ENCODE results near the gene KDR.

KDR gene

DNA sequence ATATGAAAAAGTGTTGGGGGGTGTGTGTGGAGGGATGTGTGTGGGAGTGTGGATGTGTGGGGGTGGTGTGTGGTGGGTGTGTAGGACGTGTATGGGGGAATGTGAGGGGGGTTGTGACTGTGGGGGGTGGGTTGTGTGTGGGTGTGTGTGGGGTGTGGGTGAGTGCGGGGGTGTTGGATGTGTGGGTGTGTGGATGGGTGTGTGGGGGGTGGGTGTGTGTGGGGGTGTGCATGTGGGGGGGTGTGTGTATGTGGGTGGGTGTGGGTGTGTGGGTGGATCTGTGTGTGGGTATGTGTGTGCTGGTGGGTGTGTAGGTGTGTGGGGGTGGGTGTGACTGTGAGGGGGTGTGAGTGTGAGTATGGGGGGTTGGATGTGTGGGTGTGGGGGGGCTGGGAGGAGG lies 47.8 kb downstream of the KDR start:
- DNase-seq = no peak

DNA sequence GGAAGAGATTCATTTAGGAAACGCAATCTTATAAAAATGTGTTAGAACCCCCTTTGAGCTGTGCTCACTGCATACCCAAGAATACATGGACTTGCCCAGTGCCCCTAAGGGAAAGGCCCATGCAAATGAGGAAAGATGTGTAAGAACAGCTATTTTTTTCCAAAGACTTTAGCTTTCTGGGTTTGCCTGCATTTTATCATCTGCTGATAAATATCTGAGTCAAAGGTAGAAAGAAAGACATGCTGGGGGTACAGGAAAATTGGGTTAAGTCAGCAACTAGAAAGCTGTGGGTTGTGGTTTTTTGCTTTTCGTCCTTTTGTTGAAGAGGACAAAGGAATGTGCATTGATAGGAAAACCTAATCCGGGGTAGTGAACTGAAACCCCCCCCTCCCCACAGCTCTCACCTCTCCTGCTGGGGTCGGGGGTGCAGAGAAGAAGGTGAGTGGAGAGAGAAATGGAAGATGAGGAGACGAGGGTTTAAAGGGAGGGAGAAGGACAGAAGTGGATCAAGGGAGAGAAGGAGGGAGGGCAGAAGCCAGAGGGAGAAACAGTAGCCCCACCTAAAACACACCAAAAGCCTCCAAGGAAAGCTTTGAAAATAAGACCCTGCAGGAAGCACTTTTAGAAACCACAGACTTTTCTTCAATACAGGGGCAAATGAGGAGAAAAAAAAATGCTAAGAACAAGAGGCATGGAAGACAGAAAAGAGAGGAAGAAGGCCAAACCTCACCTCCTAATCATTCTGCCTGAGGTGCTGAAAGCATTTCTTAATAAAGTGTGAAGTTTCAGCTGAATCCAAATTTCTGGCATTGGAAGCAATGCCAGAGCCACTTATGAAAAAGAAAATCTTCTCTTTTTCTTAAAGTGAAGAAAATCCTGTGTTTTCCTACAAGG lies 49.3 kb downstream of the KDR start:
- DNase-seq = no peak

DNA sequence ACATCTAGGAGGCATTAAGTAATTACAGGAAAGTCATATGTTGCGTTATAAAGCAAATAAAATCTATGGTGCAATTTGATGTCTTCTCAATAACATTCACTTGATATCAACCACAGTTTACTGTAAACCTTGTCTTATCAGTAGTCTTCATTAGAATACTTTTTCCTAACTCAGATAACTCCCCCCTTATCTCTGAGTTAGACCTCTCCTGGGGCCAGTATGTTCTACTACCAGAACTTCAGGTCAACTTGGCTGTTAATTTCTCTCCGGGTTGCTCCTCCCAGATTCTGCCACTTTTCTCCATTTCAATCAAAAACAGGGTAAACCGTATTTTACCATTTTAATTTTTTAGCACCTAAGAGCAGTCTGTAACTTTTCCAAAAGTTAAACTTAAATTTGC lies 50.0 kb downstream of the KDR start:
- no peak for DNase-seq

DNA sequence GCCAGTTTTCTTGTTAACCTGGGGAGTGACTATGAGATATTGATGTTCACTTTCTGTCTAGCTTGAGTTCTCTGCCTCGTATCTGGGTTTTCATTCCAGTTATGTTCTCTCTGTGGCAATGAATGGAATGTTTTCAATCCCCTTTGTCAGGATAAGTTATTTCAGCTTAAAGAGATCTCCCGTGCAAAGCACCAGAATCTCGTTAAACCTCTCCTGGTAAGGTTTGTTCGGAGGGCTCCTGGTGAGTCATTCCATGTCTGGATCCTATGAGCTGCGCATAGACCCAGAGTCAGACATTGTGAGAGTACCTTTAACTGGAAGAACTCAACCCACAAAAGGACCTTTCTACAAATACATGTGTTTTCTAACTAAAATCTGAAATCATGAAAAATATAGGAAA lies 51.0 kb downstream of the KDR start:
- no peak for DNase-seq

DNA sequence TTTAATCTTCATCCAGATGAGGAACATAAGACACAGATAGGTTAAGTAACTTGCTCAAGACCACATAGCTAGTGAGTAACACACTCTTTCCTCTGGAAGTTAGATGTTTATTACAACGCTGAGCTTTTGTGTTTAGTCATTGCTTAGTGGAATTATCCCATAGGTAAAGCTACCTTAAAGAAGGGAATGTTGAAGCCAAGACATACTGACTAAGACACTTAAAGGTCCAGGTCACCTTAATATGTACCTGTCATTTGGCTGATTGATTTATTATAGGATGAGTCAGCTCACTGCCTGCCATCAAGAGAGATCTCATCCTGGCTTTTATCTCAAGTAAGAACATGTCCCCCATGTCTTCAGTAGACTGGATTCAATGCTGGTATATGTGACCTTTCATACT lies 53.4 kb downstream of the KDR start:
- no peak for DNase-seq

DNA sequence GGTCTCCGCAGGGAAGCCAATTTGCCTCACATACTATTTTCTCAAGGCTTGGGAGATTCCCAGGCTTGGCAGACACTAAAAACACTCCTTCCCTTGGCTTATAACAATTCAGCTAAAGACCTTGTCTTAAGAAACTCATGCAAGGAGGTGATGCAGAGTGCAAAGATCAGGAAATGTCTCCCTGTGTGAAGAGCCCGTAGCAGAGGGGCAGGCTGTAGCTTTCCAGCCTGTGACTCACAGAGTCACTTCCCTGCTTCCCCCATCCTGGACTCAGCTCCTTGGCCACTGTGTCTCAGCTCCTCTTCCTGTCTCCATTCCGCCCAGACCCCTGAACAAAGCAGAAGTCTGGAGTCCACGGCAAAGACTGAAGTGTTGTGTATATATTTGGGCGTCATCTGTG lies 56.1 kb downstream of the KDR start:
- DNase-seq = no peak

DNA sequence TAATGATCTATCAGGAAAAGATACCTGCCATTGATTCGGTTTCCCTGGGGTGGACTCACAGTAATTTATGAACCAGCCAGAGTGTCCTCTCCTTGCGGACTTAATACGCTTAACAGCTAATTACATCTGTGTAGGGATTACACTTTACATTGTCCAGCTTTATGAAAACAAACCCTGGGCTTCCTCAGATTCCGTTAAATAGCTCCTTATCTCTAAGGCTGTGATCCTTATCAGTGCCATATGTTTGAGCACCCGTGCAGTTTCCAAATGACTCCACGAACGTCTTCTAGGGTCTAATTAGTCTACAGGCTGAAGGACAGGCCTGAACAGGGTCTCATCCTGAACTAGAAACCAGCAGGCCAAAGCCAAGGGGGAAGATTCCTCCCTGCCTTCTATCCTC lies 56.9 kb downstream of the KDR start:
- DNase-seq = no peak

DNA sequence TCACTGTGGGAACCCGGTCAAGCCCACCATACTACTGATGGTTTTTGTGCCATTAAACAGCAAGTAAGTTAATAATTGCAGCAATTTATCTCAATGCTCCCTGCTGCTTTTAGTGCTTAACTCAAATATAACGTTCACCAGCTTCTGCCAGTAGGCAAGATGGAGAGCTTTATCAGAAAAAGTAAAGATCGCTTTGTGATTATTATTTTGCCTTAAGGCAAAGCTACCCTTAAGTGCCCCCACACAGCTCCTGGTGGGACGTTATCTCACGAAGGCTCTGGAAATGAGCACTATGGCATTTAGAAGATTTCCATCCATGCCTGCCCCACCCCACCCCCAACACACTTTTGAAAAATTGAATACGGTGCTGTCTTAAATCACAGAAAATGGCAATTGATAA lies 59.4 kb downstream of the KDR start:
- no peak for DNase-seq

DNA sequence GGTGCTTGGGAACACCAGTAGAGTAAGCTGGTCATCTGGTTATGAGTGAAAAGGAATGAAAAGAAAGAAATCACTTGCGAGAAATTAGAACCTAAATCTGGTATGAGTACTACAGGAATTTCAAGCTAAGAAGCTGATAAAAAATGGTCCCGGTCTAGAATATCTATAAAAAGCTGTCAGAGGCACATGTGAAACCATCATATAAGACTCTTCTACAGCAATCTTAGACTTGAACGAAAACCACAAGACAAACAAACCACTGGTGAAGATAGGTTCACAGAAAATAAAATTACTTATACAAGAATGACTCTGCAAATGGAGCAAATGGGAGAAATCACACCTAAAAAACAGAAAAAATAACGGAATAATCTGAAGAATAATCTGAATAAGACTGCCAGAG lies 69.9 kb downstream of the KDR start:
- DNase-seq = no peak

DNA sequence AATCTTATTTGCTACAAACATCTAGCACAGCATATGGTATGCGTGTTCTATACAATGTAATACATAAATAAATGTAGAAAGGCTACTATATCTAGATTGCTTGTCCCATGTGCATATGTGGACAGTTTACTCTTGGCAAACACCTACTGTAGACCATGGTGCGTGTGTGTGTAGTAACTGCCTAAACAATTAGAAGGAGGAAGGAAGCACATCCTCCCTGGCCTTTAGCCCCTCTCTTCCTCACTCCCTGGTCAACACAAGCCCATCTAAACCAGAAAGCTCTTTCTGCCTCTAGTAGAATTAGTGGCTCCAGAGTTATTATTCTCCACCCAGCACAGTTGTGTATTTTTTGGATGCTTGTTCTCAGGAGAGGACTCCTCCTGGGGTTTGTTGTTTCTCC lies 73.9 kb downstream of the KDR start:
- DNase-seq = no peak

DNA sequence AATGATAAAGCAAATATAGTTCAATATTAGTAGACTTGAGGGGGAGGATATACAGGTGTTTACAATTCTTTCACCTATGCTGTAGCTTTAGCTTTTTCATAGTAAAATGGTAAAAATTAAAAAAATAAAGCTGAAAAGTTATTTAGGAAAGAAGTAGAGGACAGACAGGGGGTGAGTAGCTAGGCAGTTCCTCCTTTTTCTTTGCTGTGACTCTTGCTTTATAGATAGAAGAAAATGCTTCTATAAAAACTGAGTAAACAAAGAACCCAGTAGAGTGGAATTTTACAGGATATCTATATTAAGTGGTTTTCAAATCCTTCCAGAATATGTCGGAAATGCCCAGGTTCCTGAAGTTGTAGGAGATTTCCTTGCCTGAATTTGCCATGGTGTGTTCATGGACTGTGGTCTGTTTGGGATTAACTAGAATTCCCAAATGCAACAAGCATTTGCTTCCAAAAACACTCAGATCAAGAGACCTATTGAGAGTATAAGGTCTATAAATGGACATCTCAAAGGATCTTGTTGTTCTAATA lies 74.9 kb downstream of the KDR start:
- DNase-seq = no peak

DNA sequence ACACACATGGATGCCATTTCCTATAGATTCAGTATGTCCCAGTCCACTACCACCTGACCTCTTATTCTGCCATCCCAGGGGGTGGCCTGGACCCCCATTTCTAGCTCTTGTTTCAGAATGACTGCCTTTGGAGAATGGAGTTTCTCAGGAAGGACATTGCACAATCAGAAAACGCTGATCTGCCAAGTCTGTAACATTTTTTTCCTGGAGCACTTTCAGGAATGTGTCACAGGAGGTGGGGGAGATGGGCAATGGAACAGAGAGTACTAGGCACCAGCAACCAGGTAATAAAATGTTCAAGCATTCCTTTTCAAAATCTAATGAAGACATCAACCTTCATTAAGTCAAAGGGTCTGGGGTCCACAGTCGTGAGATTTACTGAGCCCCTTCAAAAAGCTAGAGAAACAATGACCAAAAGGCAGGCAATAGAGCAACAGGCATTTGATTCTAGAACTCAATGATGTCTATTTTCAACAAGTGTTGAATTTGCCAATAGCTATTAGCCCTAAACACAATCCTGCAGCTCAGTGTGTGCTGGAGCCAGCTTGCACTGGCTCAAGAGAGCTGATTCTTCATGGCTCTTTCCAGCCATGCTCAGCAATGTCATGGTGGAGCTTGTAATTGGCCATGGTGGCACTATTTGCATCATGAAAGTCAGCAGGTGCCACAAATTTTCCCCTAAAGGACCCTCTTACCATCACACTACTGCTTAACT lies 87.1 kb downstream of the KDR start:
- DNase-seq = no peak

DNA sequence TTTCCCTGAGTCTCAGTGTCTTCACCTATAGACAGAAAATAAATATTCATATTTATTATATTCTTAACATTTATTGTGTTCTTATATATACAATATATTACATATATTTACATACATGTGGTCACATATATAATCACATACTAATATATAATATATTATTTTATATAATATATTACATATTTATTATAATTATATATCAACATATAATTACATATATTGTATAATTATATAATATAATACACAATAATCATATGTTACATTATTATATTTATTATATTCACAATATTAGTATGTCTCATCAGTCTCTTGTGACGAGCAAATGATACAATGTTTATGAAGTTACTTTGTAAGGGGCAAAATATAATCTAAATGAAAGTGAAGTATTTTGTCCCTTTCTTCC lies 87.7 kb downstream of the KDR start:
- no peak for DNase-seq

DNA sequence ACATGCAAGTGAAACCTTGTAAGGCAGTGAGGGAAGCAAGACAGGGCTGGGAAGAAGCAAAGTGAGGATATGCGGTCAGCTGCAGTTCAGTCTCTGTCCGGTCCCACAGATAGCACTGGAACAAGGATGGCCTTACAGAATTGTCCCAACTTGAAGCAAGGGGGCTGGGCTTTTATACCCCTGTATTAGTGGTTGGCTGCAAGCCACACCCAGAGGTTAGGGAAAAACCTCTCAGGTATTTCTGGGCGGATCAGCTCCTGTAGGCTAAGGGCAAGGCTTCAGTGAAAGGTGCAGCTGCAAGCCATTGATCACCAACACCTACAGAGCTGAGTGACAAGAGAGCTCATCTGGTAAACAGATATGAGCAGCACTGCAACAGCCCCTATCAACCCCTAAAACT lies 89.0 kb downstream of the KDR start:
- DNase-seq = no peak

DNA sequence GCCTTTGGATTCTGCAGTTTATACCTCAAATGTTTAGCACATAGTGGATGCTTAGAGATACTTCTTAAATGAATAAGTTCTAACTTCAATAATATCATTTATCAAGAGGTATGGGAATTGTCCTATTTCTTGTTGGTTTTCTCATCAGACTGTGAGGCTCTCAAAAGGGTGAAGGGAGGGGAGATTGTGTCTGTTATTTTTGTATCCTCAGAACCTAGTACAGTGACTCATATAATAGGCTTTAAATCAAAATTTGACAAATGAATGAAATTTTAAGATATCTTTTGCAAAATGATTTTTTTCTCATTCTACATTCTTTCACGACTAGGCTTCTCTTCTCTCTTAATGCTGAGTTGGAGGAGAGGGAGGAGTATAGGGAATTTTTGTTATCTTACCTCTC lies 89.5 kb downstream of the KDR start:
- no peak for DNase-seq

DNA sequence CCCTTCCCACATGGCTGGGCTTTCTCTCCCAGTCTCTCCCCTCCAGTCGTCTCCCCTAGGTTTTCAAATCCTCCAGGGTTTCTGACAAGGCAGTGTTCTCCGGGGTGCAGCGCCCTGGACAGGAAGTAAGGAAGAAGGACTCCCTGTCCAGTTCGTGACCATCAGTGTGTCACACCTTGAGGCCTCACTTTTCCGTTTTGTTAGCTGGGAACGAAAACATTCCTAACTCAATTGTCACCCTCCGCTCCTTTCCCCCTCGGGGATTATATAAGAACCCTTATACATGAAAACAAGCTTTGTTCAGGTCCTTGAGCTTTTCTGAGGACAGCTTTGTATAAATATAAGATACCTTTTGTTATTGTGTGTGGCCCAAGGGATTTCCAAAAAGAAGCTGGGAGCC lies 92.1 kb downstream of the KDR start:
- DNase-seq = no peak

DNA sequence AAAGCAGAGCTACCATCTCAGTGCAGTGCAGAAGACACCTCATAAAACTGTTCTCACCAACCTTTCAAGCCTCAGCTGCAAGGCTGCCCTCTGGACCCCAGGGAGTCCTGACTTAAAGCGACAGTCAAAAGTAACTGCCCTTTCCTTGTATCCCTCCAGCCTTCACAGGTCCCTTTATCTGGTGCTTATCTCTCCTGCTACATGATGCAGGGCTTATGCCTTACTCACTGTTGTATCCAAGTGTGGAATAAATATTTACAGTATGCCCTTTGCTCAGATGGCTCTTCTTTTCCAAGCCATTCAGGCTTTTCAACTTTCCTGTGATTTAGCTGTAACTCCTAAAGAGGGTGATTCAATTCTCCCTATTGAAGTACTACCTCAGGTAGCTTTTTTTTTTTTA lies 92.6 kb downstream of the KDR start:
- no peak for DNase-seq

DNA sequence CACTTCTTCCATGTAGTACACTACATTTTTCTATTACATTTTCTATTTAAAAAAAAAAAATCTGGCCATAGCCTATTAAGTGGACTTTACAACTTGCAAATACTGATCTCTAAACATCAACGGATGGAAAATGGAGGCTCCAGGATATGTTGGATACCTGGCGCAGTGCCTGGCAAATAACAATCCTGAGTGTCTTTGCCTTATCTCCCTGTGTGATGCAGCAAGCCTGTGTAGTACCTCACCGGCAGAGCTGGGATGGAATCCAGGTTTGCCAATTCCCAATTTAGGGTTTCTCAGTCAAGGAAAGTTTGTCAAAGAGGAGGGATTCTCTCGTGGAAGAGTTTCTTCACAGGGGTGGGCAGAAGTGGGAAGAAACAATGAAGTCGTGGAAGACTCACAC lies 93.2 kb downstream of the KDR start:
- no peak for DNase-seq

DNA sequence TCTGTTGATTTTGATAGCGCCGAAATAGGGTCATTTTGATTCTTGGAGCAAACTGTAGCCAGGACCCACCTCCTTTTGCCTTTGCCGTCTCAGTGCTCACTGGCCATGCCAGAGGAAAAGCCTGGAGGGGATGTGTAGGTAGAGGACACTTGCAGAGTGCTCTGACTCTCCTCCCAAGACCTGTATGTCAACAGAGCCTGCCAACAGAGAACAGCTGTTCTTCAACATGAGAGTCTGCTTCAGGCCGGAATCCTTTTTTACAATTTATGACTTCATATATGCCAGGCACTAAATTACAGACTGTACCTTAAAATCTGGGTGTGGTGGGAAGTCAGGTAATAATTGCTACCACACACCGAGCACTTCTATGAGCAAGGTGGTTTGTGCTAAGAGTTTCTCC lies 94.2 kb downstream of the KDR start:
- no peak for DNase-seq

DNA sequence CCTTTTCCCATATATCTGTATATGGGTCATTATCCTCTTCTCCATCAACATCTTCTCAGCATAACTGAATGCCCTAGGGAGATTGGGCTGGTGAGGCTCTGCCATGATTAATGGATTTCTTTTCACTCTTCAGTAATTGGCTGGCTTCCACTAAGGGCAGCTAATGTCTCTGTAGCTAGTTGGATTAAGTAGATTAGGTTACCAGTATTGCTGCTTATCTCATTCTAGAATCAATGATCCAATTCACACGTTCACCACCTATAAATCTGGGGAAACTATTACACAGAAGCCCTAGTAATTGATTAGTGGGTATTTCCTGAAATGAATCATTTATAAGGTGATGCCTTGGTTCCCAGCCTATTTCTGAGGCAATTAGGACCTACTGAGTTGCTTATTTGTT lies 94.8 kb downstream of the KDR start:
- no peak for DNase-seq

DNA sequence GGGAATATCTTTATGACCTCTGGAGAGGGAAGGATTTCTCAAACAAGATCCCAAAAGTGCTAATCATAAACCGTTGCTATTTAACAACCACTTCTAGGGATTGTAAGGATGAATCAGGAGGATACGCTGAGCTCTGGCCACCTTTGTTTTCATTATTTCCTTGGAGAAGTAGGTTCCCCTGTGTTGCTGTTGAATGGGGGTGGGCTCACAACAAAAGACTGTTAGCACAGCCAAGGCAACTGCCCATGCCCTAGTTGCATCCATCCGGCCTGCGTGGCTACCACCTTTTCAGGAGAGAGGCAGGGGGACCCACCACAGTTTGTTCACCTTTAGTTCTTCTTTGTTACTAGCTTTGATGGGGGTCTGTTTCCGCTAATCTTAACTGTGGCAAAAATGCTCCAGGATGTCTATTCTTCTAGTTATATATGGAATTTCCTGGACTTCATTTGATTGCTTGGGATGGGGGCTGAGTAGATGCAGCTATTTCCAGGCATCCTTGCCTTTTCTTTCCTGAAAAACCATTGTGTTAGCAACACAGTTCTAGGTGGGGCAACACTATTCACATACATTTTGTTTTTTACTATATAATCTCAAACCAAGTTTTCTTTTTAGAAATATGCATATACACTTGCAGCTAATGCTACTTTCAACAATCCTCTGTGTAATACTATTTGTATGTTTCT lies 95.4 kb downstream of the KDR start:
- no peak for DNase-seq

DNA sequence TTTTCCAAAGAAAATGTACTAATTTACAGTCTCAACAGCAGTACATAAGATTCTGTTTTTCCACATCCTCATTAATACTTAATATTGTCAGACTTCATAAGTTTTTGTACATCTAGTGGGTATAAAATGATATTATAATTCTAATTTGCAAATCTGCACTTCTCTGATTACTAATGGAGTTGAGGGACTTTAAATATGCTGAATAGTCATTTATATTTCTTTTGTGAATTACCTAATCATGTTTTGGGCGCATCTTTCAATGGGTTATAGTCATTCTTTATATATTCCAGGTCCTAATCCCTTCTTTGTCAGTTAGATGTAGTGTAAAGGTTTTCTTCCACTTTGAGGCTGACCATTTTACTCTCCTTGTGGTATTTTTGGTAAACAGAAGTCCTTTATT lies 96.1 kb downstream of the KDR start:
- no peak for DNase-seq
